Ishikawa (cell line): ENCODE data around the gene IMMP1L.

Experiments used
- CEBPB ChIP-seq: IDR thresholded peaks from 2 replicates; pipeline ENCODE4 v1.6.1; 2012
- CREB1 ChIP-seq: IDR thresholded peaks from 2 replicates; pipeline ENCODE4 v1.6.1; 2012; ENCODE audit warnings: low read depth
- EGR1 ChIP-seq: IDR thresholded peaks from 2 replicates; pipeline ENCODE4 v1.6.1; 2012
- EP300 ChIP-seq: IDR thresholded peaks from 2 replicates; pipeline ENCODE4 v1.6.1; 2012; ENCODE audit warnings: borderline replicate concordance
- FOXM1 ChIP-seq: IDR thresholded peaks from 2 replicates; pipeline ENCODE4 v1.6.1; 2012; ENCODE audit warnings: low read depth, borderline replicate concordance
- NFIC ChIP-seq: IDR thresholded peaks from 2 replicates; pipeline ENCODE4 v1.6.1; 2012
- RAD21 ChIP-seq: IDR thresholded peaks from 2 replicates; pipeline ENCODE4 v1.6.1; 2012; ENCODE audit warnings: low read depth
- REST ChIP-seq: IDR thresholded peaks from 2 replicates; pipeline ENCODE4 v1.6.1; 2012; ENCODE audit warnings: low read depth, mild to moderate bottlenecking
- TAF1 ChIP-seq: IDR thresholded peaks from 2 replicates; pipeline ENCODE4 v1.6.1; 2012; ENCODE audit warnings: low read depth, mild to moderate bottlenecking
- TCF12 ChIP-seq: IDR thresholded peaks from 2 replicates; pipeline ENCODE4 v1.6.1; 2012; ENCODE audit warnings: low read depth
- TEAD4 ChIP-seq: IDR thresholded peaks from 2 replicates; pipeline ENCODE4 v1.6.1; 2012
- USF1 ChIP-seq: IDR thresholded peaks from 2 replicates; pipeline ENCODE4 v1.6.1; 2012
- YY1 ChIP-seq: IDR thresholded peaks from 2 replicates; pipeline ENCODE4 v1.6.1; 2012; ENCODE audit warnings: low read depth
- ZBTB7A ChIP-seq: IDR thresholded peaks from 2 replicates; pipeline ENCODE4 v1.6.1; 2012; ENCODE audit warnings: low read depth
- TF ChIP-seq, protein P1 (sequence below): IDR thresholded peaks from 2 replicates; pipeline ENCODE4 v1.6.1; 2012

The IMMP1L gene

DNA sequence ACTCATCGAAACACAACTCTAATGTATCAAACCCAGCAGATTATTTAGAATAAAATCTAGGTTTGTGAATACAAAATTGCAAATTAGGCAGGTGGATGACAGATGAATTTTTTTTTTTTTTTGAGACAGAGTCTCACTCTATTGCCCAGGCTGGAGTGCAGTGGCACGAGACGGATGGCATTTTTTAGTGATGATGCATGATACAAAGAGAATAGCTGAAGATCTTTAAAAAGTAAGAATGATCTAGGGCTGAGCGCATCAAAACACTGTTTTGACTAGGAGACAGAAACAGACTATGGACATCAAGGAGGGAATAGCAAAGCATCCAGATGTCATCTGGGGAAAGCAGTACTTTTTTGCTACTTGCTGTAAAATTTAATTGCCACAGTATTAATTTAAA is 63.8 kb downstream of the IMMP1L start:
- TF ChIP-seq TEAD4 (no peak), NFIC (no peak), CEBPB (no peak)

- TF ChIP-seq EGR1, result no peak
- TF ChIP-seq EP300, result no peak
- no peak for TF ChIP-seq YY1
- no peak for TF ChIP-seq TCF12
- TF ChIP-seq CEBPB, result no peak
- TF ChIP-seq REST, result no peak
- TF ChIP-seq NFIC, result no peak
- TF ChIP-seq USF1, result no peak
- TF ChIP-seq TEAD4, result no peak
- no peak for TF ChIP-seq RAD21
- TF ChIP-seq TAF1, result no peak
- TF ChIP-seq, protein P1, sequence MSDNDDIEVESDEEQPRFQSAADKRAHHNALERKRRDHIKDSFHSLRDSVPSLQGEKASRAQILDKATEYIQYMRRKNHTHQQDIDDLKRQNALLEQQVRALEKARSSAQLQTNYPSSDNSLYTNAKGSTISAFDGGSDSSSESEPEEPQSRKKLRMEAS, result no peak
- TF ChIP-seq CREB1, result no peak
- TF ChIP-seq ZBTB7A, result no peak
- no peak for TF ChIP-seq FOXM1
These were observed 65.6 kb downstream of the IMMP1L start for GRCh38 chr11:31443802-31444201.

- TF ChIP-seq EP300, result no peak
- TF ChIP-seq TEAD4, result no peak
- no peak for TF ChIP-seq ZBTB7A
- no peak for TF ChIP-seq REST
- no peak for TF ChIP-seq USF1
- no peak for TF ChIP-seq EGR1
- TF ChIP-seq CEBPB, result no peak
- TF ChIP-seq, protein P1, result no peak
- no peak for TF ChIP-seq NFIC
These were observed 67.3 kb downstream of the IMMP1L start for GRCh38 chr11:31442086-31442485.

DNA sequence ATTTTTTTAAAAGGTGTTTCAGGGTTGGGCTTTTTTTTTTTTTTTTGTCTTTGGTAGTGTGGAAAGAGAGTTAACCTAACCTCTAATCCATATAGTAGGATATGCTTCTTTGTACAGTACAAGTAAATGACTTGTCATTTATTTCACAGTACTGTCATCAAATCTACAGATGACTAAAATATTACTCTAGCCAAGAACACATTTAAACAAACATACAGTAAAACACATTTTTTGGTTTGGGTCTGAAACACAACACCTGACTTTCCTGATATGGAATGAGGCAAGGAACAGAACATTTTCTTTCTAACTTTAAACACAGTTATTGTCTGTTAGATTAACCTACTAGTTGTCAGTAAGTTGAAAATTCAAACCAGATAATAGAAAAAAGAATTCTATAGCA is 68.1 kb downstream of the IMMP1L start:
- TF ChIP-seq YY1 (no peak), NFIC (no peak), REST (no peak)

DNA sequence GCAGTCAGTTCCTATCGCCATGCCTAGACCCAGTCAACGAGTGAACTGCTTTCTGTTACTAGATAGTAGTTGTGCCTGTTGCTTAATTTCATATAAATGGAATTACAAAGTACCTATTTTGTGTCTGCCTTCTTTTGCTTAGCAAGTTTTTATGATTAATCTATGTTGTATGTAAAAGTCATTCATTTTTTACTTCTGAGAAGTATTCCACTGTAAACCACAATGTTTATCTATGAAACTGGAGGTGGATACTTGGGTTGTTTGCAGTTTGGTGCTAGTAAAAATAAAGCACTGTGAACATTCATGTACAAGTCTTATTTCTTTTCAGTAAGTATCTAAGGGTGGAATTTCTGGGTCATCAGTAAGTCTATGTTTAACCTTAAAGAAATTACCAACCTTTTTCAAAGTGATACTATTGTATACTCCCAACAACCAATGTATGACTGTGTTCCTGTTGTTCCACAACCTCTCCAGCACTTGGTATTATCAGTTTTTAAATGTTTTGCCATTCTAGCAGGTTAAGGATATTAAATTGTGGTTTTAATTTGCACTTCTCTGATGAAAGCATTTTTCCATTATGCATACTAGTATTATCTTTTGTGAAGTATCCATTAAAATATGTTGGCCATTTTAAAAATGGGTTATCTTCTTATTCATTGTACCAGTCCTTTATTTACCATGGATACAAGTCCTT is 71.5 kb downstream of the IMMP1L start:
- TF ChIP-seq, protein P1, result no peak
- TF ChIP-seq REST (no peak), TAF1 (no peak), USF1 (no peak), RAD21 (no peak), FOXM1 (no peak), NFIC (no peak), EP300 (no peak), ZBTB7A (no peak), CEBPB (no peak), TCF12 (no peak), YY1 (no peak), CREB1 (no peak), TEAD4 (no peak), EGR1 (no peak)
